Activated CD8-positive, alpha-beta memory T cell treated with anti-CD3 and anti-CD28 coated beads for 4 hours (primary cell): ENCODE measurements around the gene RPL35.

ENCODE experiments used
- DNase-seq, 2 donors: peaks; one replicate each; pipeline ENCODE4 v3.0.0-alpha.2; 2020; ENCODE audit warnings: low read depth in 2 of 2

Gene RPL35

GRCh38 chr9:124820698-124821623 lies 40.8 kb downstream of the RPL35 start:
- no peak for DNase-seq

DNA sequence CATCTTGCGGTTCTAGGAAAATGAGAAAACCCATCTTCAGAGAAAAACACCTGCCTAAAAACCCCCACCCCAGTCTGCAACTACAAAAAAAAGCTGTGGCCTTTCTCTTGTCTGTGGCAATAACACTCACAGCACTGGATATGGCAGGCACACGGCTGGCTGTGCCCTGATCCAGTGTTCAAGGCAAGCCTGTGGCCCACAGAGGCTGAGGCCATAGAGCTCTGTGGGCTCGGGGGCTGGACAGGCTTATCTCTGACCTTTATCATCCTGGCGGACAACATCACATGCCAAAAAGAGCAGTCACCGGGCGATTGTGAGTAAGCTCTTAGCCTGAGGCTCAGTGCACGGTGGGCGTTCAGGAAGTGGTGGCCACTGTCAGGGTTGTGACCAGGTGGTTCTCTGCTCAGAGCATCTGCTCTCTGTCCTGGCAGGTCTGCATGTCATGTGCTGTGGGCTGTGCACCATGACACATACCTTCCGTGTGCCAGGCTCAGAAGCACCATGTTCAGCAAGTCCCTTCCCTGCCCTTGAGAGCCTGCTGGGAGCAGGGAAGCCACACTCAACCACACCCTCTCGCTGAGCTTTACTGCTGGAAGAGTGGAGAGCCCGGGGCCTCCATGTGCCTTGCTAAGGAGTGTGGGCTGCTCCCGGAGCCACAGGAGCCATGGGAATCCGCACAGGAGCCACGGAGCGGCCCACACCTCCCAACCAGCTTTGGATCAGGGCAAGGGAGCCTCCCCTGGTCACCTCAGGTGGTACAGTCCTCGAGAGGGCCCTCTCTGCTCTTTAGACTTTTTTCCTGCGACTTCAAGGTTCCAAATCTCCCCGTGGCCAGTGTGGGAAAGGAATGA lies 43.1 kb downstream of the RPL35 start:
- DNase-seq = no peak

- DNase-seq = no peak
These were observed 46.2 kb downstream of the RPL35 start for GRCh38 chr9:124815601-124816000.

- DNase-seq = no peak
These were observed 47.6 kb downstream of the RPL35 start for GRCh38 chr9:124814164-124814535.

GRCh38 chr9:124813501-124814163 lies 48.1 kb downstream of the RPL35 start:
- DNase-seq = no peak

- no peak for DNase-seq
These were observed 48.7 kb downstream of the RPL35 start for GRCh38 chr9:124813041-124813440.

DNA sequence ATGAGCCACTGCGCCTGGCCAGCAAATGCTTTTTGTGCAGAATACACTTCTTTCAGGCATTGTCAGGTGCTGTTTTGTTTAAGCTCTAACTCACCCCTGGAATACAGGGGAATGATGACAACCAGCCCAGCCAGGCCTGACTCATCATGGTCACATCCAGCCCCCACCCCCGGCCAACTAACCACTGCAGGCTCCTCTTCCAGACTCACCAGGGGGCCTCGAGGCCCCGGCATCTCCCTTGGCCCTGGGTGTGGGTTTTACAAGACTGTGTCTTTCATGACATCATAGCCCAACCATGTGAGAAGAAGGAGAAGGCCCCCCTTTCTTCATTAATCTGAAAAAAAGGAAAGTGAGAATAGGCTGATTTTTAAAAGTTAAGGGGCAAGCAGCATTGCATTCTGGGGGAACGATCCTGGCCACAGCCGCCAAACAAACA lies 49.3 kb downstream of the RPL35 start:
- DNase-seq = no peak

DNA sequence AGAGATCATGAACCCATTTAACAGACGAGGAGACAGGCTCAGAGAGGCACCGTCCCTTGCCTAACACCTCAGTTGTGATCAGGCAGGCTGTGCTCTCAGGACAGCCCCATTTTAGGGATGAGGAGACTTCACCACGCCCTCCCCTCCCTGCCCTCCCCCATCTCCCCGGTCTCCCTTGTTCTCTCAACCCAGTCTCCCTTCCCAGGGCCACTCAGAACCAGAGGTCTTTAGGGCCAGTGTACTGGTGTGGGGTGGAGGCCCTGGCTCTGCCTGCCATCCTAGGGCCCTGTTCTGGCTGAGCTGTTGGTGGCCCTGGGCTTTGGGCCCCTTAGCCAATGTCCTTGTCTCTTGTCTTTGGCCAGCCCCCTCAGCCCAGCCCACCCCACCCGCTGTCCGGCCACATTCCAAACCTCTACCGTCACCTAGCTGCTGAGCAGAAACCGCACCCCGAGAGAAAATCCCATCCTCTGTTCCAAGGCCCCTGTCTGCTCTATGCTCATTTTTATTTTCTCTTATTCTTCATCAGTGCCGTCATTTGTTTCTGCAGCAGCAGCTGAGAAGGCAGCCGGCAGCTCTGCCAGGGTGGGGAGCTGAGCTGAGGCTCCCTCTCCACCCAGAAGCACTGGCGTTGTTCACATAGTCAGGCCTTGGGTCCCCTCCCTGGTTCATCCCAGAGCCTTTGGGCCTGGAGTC lies 50.9 kb downstream of the RPL35 start:
- DNase-seq = no peak

DNA sequence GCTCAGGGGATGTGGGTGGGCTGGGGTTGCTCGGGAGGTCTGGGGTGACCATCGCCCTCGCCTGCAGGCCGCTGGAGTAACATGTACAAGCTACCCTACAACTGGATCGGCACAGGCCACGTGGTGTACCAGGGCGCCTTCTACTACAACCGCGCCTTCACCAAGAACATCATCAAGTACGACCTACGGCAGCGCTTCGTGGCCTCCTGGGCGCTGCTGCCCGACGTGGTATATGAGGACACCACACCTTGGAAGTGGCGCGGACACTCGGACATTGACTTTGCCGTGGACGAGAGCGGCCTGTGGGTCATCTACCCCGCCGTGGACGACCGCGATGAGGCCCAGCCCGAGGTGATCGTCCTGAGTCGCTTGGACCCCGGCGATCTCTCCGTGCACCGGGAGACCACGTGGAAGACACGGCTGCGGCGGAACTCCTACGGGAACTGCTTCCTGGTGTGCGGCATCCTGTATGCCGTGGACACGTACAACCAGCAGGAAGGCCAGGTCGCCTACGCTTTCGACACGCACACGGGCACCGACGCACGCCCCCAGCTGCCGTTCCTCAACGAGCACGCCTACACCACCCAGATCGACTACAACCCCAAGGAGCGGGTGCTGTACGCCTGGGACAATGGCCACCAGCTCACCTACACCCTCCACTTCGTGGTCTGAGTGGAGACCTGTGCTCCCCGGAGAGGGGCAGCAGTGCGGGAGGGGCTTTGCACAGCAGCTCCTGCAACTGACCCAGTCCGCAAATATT lies 51.8 kb downstream of the RPL35 start:
- no peak for DNase-seq

- no peak for DNase-seq
These were observed 52.5 kb downstream of the RPL35 start for GRCh38 chr9:124809211-124809610.

- DNase-seq = no peak
These were observed 53.4 kb downstream of the RPL35 start for GRCh38 chr9:124808246-124808956.
